Regular cardiac myocyte (primary cell): ENCODE data around the gene MYO3B. TPM values are rescaled to one million over a fixed set of nuclear protein-coding genes. Genes with fewer than 3 reads are reported as not detected.

Experiments used
- total RNA-seq: library from RNA; depleted of rRNA; stranded (reverse); fragments of >200 nt; gene quantifications from 2 replicates; pipeline ENCODE4 v1.2.3, GENCODE V29; 2014

The MYO3B gene
- total RNA-seq = under 0.01 and 0.28 TPM in 2 replicates

GRCh38 chr2:170177950-170178781 lies at the start of gene MYO3B:
Gene MYO3B (plus strand): TSS chr2:170178147. CDS start chr2:170178288, 141 bp downstream.

